GM21526 (cell line): ENCODE data around the gene CROCC2.

Experiments
- ATAC-seq: cut with Tn5 transposase; IDR thresholded peaks from one replicate; pipeline ENCODE4 v1.9.1; 2021; ENCODE audit warnings: moderate library complexity; ENCODE audit not compliant: unreplicated experiment, low FRiP score

CROCC2 gene

DNA sequence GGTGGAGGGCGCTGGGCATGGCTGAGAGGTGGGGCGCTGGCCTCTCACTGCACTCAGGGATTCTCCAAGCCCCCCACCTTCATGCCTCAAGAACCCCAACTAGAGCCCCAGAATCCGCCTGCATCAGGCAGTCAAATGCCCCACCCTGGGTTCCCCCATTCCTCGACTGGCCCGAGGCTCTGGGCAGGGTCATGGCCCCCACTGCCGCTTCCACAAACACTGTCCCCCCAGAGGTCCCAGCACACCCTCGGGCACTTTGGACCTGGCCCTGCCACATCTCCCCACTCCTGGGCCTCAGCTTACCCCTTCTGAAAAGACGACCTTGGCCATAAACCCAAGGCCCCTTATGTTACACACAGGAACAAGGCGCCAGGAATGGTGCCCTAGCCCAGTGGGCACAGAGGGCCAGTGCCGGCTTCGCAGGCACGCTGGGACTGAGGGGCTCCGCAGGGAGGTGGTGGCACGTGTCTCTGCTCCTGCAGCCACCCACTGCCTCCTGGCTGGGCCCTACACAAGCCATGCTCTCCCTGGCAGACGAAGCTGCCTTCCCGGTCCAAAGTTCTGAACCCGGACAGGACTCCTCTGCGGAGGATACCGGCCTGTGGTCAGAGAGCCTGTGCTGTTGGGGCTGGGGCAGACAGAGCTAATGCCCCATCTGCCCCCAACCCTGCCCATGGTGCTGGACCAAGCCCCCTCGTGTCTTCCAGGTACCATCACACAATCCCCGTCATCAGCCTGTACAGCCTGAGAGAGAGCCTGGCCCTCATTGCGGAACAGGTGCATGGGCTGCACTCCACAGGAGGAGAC lies 30.7 kb upstream of the CROCC2 start:
- no peak for ATAC-seq

DNA sequence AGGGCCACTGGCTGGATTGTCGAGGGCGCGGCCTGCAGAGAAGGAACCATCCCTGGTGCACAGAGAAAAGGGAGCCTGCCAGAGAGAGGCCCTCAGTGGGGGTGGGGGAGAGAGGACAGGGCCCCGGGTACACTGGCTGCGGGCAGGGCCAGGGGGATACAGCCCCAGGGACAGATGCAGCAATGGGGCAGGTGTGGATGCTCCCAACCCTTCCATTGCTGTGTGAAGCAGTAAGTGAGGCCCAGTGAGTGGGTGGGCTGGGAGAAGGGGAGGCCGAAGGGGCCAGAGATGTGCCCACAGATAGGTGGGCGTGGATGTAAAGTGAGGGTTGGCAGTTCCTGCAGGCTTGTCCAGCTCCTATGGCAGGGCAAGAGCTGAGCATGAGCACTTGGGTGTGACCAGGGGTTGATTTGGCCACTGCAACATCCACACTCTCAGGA lies 30.1 kb upstream of the CROCC2 start:
- no peak for ATAC-seq

DNA sequence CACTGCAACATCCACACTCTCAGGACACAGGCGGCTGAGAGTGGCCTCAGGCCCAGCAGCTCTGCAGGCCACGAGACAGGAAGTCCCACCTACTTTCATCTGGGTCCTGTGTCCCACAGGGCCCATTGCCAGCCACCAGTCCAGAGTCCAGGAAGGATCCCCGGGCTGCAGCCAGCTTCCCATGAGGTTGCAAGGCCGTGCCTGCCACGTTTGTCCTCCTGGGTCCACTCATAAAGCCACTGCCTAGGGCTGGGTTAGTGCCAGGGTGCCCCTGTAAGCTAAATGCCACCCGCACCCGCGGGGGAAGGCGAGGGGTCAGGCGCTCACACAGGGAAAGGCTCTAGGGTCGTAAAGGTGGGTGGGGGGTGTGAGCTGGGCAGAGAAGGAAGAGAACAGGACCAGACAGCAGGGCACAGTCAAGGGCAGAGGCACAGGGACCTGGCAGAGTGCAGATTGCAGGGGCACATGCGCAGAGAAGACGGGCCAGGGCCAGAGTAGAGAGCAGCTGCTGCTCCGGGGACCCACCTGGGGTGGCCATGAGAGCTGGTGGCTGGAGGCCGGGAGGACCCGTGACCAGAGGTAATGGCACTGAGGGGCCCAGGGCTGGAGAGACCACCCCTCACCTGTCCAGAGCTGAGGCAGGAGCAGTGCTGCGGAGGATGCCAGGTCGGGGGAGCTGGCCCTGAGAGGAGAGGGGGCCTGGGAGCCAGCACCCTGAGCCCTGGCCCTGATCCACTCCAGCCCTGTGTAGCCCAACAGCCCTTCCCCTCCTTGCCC lies 29.5 kb upstream of the CROCC2 start:
- no peak for ATAC-seq

DNA sequence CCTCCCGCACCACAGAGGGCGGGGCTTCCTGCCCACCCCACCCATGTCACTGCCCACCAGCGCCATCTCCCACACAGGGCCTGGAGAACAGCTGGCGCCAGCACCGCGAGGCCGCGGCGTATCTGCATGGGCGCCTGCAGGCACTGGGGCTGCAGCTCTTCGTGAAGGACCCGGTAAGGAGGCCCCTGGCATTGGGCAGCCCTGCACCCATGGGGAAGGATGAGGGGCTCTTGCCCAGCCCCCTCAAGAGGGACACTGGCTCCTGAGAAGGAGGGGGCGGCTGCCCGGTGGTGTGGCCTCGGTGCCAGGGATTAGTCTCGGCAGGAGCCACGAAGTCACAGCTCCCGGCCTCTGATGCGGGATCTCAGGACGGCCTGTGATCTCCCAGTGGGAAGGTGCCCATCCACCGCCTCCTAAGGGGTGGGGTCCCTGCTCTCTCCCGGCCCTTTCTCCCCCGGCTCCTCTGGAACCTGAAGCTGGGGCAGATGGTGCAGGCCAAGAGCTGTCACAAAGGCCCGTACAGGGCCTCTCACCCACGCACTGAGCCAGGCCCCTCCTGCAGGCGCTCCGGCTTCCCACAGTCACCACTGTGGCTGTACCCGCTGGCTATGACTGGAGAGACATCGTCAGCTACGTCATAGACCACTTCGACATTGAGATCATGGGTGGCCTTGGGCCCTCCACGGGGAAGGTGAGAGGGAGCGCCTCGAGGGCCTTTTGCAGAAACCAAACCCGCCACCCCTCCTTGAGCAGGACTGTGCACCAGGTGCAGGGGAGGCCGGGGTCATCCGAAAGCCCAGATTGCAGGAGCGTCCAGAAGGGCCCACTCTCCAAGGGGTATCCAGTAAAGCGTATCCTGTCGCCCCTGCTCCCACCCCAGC lies 28.4 kb upstream of the CROCC2 start:
- ATAC-seq, result no peak

DNA sequence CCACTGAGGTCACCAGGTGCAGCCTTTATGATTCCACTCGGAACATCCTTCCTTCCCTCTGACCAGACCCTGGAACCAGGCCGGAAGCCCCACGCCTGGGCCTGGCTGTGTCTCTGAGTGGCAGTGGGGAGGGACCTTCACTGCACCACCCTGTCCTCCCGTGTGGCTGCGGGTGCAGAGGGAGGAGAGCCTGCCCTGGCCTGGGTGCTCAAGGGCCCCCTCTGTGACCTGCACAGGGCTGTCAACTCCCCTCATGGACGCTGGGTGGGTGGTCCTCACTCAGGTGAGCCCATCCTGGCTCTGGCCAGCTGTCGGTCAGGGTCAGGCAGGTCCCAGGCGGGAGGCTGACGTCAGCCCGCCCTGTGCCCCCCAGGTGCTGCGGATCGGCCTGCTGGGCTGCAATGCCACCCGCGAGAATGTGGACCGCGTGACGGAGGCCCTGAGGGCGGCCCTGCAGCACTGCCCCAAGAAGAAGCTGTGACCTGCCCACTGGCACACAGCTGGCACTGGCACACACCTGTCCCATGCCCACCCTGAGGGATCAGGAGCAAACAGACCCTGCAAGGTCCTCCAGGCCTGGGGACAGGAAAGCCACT lies 27.7 kb upstream of the CROCC2 start:
- ATAC-seq, result no peak

DNA sequence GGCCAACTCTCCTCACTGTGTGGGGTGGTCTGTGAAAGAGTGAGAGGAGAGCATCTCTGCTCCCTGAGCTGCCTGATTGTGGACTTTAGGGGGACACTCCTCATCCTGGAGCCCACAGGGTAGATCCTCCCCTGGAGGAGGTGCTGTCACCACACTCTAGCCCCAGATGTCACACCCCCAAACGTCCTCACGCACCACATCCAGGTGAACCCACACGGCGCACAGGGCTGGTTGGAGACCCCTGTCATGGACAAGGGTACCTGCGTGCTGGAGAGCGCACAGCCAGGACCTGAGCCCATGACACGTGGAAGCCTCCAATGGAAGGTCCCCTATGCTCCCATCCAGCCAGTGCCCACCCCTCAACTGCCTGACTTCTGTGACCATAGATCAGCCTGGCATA lies 27.0 kb upstream of the CROCC2 start:
- no peak for ATAC-seq

DNA sequence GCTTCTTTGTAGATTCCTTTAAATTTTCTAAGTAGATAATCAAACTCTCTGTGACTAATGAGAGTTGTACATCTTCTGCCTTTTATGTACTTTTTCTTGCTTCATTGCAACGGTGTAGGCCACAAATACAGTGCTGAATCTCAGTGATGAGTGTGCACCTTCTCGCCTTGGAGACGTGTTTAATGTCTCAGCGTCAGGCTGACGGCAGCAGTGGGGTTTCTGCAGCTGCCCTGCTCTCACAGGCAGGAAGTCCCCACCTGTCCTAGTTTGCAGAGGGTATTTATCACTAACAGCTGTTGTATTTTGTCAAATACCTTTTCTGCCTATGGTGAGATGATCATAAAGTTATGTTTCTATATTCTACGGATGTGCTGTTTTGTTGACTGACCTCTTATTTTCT lies 24.2 kb upstream of the CROCC2 start:
- no peak for ATAC-seq

DNA sequence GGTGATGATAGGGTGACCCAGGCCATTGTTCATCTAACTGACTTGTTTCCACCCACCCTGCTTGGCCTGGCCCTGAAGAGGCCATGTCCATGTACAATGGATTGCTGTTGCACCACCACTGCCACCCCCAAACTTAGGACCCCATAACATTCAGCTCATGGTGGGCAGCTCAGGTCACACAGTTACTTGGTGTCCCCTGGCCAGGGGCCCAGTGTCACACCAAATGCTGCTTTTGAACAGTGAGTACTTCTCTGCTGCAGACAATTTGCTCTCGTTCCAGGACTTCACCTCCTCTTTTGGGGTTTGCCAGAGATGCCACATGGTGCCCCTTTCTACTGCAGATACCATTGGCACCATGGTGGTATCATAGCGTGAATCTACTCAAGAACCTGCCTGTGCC lies 21.9 kb upstream of the CROCC2 start:
- ATAC-seq, result no peak

DNA sequence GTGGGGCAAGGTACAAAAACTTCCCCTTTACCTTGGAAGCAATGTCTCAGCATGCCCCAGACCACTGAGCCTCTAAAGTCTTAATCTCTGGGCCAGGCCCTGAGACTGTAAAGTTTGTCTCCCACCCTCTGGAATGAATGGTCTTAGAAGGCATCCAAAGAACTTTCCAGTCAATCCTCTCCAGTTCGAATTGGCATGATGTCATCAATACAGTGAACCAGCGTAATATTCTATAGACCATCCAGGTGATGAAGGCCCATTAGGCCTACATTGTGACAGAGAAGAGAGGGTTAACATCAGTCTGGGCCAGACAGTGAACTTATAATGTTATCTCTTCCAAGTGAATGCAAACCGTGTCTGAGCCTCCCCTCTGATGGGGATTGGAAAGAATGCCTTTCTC lies 21.4 kb upstream of the CROCC2 start:
- ATAC-seq, result no peak

DNA sequence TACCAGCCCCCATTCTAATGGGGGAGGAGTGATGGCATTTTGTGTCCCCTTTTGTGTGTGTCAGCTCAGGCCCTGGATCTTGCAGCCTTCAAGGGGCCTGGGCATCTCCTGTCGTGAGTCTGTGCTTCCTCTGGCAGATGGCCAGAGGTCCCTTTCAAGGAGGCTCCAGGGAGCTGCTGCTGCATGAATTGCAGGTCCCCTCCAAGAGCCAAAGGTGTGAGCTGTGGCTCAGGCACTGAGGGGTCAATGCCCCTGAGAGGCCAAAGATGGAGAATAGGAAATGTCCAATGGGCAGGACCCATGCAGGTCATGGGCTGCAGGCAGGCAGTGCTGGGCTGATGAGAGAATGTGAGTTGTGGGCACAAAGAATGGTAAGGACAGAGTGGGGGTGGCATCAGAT lies 20.6 kb upstream of the CROCC2 start:
- no peak for ATAC-seq

DNA sequence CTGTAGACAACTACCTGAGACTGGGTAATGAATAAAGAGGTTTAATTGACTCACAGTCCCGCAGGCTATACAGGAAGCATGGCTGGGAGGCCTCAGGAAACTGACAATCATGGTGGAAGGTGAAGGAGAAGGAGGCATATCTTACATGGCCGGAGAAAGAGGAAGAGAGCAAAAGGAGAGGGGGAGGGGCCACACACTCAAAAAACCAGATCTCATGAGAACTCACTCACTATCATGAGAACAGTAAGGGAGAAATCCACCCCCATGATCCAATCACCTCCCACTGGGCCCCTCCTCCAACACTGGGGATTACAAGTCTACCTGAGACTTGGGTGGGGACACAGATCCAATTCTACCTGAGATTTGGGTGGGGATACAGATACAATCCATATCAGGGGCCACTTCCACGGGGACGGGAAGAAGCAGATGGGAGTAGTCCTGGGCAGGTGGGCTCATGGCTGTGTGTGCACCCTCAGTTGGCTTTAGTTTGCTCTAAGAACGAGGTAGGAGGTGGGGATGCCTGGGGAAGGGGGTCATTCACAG lies 20.0 kb upstream of the CROCC2 start:
- no peak for ATAC-seq

DNA sequence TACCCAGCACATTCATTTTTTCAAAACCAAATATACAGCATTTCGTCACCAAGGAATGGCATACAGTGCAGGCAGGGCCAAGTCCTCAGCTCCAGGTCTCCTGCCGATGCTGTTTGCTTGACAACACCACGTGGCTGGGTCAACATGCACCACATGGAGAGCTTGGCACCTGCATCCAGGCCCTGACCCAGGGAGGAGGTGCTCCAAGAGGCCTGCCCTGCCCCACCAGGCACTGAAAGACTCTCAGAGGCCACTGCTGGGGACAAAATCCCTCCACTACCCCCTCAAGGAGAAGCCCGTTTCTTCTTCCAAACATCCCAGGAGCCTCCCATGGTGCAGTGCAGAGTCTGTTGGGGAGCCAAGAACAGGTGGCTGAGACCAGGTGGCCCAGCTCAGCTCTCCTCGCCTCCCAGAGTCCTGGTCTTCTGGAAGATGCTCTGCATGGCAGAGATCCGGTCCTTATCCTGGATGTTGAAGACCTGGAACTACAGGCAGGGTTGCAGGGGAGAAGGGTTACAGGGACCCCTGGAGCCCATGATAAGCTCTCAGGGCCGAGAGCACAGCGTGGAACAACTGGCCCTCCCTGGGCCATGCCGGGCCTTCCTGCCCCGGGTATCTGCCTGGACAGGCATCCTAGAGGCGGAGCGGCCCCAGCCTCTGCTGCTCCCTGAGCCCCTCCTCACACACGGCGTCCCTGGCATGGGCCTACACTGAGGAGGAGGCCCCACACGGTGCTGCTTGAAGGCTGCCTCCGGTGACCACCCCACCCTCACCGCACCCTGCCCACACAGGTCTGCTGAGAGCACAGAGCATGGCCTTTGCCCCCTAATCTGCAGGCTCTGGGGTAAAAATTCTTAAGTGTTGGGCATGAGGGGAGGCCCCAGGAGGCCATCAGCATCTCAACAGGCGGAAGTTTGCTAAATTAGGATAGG lies 19.2 kb upstream of the CROCC2 start:
- ATAC-seq, result no peak

DNA sequence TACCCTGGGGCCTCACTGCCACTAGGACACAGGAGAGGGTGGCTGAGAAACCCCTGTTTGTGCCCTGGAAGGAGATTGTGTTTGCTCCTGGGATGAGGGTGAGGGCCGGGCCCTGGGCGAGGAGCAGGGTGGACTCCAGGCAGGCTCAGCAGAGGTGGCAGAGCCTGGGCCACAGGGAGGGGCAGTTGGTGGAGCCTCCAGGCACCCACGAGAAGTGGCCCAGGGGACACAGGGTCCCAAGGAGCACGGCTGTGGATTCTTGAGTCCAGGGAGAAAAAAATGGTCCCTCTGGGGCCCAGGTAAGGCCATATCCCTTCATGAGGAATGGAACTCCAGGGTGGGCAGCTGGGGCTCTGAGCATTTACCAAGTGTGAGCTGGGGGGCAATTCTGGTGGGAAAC lies 18.5 kb upstream of the CROCC2 start:
- no peak for ATAC-seq

DNA sequence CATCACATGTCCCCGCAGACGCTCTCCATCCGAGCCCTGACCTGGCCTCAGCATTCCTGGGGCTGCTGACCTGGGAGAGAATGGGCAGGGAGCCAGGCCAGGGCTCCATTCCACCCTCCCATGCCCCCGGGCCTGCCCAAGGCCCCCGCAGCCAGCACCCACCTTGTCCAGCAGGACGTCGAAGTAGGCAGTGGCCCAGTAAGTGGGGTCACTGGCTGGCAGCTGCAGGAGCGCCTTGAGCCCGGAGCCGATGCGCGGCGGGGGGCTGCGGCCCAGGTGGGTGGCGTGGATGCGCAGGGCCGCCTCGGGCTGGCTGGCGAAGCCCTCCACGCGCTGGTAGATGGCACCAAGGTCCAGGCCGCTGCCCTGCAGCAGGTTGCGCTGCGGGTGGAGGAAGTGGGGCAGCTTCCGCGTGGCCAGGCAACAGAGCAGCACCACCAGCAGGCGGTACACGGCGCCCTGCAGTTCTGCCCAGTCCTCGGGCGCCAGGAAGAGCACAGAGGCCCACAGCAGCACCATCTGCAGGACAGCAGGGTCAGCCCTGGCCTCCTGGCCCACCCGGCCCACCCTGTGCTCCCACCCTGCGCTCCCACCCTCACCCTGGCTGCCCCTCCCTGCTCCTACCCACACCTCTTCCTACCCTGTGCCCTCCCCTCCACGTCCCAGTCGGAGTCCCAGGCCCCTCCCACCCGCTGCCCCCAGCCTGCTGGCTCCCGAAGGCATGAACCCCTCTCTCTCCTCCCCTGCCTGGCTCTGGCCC lies 17.8 kb upstream of the CROCC2 start:
- ATAC-seq, result no peak

DNA sequence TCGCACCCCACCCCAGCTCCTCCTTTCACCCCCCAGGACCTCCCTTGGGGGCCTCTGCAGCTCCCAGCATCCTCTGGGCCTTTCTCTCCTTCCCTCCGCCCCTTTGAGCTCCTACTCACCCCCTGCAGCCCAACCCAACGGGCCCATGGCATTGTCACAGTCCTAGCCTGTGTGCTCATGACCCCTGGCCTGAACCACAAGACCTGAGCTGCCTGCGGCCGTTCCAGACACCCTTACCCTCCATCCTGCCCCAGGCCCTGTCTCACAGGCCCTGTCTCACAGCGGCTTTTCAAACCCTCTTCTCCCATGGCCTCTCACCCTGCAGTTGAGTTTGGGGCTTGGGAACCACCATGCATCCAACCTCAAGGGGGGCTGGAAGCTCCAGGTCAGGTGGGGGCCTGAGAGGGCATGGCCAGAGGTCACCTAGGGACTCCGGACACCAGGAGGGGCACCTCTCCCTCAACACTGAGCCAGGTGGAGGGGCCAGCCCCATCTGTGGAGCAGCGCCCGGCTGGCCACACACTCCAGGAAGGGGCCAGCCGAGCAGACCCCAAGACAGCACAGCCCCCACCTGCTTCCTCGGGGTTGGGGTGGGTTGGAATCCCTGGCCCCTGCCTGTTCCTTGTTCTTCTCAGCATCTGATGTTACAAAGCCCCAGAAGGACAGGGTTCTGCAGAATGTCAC lies 17.1 kb upstream of the CROCC2 start:
- ATAC-seq, result no peak

DNA sequence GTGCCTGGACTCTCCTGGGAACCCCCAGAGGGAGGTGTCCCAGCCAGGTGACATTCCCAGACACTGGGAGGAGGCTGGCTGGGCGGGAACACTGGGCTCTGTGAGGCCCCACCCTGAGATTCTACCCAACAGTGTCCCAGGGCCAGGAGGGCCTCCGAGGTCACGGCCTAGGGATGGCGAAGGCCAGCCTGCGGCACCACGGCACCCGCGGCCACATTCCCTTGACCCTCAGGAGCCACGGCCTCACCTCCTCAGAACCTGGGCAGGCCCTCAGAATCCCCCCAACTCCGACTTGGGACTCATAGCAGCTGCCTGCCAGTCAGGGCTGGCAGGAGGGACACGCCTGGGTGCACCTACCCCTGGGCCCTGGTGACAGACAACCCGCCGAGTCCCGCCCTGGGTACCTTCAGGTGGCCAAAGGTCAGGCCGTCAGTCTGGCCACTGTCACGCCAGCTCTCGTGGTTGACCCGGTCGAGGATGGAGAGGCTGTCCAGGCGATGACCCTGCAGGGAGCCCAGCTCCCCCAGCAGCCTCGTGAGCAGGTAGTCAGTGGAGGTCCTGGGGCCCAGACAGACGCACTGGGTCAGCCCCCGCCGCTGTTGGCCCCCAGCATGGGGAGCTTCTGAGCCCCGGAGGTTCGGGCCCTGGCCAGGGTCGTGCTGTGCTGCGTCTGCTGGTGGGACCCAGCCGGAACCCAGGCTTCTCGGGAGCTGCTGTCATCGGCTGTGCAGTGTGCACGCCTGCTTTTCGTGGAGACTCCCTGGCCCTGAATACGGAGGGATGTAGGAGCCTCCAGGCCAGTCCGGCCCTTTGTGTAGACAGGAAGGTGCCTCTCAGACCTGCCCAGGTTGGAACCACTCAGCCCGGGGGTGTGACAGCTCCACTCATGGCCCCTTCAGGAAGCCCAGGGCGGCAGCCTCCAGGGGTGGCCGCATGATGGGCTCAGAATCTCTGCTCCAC lies 16.3 kb upstream of the CROCC2 start:
- no peak for ATAC-seq

DNA sequence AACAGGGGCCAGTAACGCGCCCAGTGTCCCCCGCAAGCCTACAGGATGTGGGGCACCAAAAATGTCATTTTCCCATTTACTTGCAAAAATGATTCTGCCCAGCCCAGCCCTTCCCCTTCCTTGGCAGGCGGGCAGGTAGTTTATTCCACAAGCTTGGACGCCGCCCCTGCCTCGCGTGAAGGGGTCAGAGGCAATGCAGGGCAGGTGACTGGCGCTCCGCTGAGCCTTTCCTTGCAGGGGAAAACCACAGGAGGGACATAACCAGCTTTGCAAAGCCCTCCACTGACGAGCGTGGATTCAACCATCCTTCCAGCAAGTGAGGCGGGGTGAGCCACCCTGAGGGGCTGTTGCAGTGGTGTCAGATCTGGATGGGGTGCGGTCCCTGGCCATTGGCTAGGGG lies 15.4 kb upstream of the CROCC2 start:
- no peak for ATAC-seq
